ENCODE measurements around the gene PRSS57. TPM values are rescaled to one million over a fixed set of nuclear protein-coding genes. Genes with fewer than 3 reads are reported as not detected.
"Not testable (repeated sequence)": the region's sequence is repeated elsewhere in the genome, so short reads cannot be mapped to it uniquely, and the experiment has no call there.

The PRSS57 gene
- total RNA-seq, 1 donor from 2014 or later, result not detected

DNA sequence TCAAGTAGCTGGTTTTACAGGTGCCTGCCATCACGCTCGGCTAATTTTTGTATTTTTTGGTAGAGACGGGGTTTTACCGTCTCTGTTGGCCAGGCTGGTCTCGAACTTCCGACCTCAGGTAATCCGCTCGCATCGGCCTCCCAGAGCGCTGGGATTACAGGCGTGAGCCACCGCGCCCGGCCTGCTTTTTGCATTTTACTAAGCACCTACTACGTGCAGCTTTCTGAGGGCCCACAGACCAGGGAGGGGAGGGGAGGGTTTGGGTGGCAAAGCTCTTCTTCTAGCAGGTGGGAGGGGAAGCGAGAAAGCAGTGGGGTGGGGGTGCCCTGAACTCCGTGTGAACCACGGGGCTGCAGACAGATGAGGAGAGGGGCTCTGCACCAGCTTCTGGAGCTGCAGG, 28.5 kb upstream of the PRSS57 start:
- no peak for DNase-seq (ENCODE audit: low spot score)
- ATAC-seq, result no peak

DNA sequence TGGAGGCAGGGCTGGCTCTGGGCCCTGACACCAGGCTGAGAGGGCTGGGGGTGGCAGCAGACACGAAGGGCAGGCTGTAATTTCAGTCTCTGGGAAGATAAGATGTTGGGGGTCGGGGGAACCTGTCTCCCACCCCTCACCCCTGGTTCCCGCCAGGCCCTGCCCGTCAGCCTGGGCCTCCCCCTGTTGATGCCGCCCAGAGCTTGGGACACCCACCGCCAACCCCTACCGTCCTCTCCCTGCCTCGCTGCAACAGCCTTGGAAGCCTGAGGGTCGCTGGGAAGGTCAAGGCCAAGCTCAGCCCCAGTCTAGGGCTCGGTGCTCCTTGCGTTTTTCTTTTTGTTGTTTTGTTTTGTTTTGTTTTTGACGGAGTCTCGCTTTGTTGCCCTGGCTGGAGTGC, 28.0 kb upstream of the PRSS57 start:
- ATAC-seq (no peak), DNase-seq (ENCODE audit: low spot score) (no peak)

DNA sequence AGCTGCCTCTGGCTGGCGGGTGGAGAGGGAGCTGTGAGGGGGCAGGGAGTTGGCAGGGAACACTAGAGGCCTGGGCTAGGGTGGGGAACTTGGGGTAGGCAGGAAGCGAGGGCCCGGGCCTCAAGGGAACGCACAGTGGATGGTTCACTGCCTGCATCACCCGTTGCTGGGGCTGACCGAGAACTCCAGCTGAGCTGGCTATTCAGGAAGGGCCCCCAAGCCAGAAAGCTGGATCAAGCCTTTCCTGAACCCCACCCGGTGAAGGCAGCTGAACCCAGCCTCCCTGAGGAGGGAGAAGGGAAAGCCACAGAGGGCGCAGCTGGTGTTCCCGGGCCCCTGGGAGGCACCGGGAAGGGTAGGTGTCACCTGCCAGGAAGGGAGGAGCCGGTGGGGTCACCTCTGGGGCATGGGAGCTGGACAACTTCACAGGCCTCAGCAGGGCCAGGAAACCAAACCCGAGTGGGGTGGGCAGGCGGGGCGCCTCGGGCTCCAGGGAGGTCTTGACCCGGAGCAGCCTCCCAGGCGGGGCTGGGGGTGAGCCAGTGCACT, 27.4 kb upstream of the PRSS57 start:
- DNase-seq (ENCODE audit: low spot score) (no peak), ATAC-seq (peak; percentile 17)

DNA sequence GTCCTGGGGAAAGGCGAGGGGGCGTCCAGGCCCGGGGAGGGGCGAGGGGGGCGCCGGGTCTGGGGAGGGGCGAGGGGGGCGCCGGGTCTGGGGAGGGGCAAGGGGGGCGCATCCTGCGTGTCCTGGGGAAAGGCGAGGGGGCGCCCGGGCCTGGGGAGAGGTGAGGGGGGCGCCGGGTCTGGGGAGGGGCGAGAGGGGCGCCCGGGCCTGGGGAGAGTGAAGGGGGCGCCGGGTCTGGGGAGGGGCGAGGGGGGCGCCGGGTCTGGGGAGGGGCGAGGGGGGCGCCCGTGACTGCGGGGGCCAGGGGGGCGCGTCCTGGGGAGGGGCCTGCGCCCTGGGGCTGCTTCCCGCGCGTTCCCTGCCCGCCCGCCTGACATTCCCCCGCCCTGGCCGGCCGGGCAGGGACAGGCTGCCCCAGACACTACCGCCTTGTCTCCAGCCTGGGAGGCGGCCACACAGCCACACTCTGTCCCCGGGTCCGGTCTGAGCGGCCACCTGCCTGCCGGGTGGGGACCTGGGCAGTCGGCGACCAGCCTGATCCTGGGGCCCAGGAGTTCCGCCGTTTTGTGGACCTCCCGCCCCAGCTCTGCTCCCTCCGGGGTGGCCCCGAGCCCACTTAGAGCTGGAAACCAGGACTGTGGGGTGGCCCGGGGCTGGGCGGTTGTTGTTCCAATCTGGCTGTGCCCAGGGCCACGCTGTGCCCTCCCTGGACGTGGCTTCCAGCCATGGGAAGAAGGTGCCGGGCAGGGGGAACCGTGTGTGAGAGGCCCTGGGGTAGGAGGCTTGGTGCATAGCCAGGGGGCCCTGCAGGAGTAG, 25.3 kb upstream of the PRSS57 start:
- DNase-seq (ENCODE audit: low spot score) (no peak), ATAC-seq (peak; percentile 53)

DNA sequence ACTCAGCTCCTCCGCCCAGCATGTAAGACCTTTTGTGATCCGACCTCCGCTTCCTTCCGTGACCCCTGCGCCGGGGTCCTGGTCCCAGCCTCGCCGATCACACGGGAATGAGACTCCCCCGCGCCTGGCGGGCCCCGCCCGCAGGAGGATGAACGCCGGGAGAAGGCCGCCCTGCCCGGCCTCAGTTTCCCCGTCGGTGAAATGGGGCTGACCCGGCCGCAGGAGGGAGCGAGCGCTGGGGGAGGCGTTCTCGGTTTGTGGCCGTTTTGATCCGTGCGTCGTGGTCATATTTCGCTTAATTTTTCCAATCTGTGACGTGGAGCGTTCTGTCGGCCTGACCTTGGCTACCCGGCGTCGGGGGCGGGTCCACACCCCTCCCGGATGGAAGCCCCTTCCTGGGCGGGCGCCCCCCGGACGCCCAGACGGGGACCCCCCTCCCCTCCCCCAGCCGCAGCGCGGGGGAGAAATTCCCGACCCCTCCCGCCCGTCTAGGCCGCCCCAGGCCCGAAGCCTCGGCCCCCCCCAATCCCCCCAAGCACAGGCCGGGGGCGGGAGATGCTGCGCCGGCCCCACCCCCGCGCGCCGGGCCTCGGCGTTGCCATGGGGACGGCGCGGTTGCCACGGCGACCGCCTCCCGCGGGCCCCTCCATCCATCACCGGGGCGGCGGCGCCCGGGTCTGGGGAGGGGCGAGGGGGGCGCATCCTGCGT, 24.5 kb upstream of the PRSS57 start:
- no peak for ATAC-seq

DNA sequence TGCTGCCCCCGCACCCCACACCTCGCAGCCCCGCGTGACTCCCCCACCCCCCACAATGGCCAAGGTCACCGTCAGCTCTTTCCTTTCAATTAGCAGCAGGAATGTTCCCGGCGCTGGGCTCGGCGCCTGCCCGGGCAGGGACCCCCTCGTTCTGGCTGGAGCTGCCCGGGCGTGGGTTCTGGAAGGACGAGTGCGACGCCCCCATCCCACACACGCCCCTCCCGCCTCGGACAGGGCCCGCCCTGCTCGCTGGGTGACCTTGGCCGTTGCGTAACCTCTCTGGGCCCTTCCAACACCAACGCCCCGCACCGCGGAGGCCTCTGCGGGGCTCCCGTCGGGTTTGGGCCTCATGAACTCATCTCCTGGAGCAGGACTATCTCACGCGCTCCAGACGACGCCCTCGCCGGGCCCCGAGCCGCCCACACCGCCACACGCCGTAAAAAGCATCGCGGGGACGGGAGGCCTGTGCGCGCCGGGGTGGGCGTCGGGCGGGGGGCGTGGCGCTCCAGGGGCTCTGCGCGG, 23.8 kb upstream of the PRSS57 start:
- peak; percentile 40 for ATAC-seq
- no peak for DNase-seq (ENCODE audit: low spot score)

More for the DNA sequence above, 24.5 kb upstream of the PRSS57 start:
- no peak for DNase-seq (ENCODE audit: low spot score)

DNA sequence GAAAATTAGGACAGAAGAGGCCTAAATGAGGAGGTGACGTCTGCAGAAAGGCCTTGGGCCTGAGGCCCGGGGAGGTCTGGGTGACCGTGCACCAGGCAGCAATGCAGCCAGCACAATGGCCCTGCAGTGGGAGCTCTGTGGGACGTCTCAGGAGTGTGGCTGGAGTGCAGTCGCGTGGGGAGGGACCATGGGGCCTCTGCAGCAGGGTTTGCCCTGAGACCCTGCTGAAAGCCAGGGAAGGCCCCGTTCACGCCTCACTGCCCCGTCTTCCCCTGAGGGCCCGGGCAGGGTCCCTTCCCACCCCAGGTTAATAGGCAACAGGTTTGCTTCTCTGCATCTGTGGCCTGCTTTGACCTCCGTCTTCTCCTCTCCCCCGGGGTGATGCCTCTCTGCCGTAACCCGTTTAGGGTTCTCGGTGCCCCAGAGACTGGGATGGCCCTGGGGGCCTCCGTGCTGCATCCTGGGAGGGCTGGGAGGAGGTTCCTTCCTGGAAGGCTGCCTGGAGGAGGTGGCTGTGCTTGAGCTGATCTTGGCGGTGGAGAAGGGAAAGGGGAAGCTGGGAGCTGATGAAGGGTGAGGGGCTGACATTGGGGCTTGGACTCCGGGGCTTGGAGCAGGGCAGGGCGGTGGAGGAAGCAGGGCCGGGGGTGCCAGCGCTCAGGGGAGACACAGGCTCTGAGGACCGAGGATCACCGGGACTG, 23.1 kb upstream of the PRSS57 start:
- DNase-seq (ENCODE audit: low spot score) (no peak), ATAC-seq (peak; percentile 20)

DNA sequence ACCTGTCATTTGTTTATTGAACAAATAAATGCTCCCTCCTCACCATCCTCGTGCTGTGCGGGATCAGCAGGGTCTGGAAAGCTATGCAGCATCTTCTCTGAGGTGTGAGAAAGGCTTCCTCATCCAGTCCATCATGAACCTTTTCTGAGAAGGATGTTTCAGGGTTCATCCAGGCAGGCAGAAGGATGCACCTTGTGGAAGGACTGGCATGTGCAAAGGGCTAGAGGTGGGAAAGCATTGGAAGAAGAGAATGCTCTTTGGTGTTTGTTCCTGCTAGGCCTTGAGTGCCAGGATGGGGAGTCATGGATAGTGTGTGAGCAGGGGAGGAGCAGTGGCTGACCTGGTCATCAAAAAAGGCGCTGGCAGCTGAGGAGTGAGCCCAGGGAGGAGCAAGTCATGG, 20.1 kb upstream of the PRSS57 start:
- no peak for DNase-seq (ENCODE audit: low spot score)
- no peak for ATAC-seq

DNA sequence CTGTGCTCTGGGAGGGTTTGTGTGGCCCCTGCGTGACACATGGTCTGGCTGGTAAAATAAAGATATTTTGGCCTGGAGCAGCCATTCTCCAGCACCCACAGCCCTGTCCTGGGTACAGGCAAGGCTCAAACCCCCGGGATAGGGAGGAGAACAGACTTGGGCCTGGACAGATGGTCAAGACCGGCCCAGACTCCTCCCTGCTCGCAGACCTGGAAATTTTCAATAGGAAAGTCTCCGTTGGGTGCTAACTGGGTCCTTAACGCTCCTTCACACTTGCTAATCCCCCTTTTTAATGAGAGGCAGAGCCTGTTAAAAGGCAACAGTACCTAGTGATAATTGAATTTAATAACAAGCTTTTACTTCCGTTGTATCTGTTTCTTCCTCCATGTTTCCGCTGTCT, 16.0 kb upstream of the PRSS57 start:
- no peak for ATAC-seq
- no peak for DNase-seq (ENCODE audit: low spot score)

DNA sequence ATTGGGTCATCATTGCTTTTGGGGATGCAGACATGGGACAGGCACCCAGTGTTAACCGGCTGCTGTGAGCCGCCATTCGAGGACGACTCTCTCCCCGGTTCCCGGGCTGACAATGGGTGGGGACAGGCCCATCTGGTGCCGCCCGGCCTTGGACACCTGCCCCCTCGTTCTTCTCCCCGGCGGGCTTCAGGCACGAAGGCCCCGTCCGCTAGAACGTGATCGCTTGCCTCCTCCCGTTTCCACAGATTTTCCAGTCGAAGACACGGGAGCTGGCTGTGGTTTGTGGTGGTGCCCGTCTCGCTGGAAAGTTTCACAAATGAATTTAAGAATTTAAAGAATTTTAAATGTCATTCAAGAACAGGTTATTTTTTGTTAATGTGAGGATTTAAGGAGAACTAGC, 15.5 kb upstream of the PRSS57 start:
- DNase-seq (ENCODE audit: low spot score) (no peak), ATAC-seq (no peak)

DNA sequence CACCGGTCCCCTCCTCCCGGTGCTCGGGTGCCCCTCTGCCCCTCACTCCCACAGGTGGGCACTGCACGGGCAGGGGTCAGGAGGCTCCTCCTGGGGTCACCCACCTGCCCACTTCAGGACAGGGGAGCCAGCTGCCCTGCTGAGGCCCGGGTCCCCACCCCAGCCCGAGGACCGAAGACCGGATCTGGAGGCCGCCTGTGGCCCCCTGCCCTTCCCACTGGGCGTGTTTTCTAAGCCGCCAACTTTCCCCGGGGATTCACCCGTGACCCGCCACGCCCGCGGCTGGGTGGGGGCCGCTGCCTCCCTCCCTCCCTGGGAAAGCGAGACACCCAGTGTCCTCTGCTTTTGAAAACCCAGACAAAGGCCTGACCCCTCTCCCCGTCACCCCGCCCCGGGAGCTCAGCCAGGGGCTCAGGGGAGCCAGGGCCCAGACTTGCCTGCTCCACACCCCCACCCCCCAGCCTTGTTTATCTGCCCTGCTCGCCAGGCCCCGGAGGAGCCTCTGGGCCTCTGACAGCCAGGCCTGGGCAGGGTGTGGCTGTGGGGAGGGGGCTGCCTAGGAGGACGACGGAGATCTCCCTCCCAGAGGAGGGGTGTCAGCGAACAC, 14.8 kb upstream of the PRSS57 start:
- ATAC-seq (peak; percentile 7), DNase-seq (ENCODE audit: low spot score) (no peak)

DNA sequence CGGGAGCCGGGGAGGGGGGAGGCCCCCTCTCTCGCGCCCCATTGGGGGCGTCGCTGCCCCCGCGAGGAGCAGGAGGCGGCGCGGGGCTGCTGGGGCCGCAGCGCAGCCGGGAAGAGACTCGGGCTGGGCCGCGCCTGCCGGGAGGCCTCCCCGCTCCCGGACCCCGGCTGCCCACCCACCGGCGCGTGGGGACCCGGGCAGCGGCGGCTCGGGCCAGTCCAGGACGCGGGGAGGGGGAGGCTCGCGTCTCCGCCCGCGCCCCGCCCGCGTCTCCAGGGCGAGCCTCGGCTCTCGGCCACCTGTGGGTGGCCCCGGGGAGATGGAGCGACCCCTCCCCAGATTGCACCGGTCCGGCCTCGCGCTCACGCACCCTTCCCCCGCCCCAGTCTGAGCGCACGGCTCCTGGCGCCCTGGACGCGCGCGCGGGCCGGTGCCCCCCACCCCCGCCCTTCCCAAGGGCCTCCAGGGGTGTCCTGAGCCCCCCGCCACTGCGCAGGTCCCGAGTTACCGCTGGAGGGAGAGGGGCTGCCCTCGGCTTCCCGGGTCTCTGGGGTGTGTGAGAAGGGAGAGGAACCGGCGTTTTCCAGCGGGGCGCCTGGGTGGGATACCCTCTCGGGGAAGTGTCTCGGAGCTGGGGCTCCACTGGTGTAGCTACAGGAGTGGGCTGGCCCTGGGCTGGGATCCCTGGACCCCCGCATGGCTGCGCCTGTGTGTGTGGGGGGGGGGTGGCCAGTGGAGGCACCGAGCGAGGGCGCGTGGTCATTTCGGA, 14.1 kb upstream of the PRSS57 start:
- DNase-seq (ENCODE audit: low spot score), result no peak
- no peak for ATAC-seq

DNA sequence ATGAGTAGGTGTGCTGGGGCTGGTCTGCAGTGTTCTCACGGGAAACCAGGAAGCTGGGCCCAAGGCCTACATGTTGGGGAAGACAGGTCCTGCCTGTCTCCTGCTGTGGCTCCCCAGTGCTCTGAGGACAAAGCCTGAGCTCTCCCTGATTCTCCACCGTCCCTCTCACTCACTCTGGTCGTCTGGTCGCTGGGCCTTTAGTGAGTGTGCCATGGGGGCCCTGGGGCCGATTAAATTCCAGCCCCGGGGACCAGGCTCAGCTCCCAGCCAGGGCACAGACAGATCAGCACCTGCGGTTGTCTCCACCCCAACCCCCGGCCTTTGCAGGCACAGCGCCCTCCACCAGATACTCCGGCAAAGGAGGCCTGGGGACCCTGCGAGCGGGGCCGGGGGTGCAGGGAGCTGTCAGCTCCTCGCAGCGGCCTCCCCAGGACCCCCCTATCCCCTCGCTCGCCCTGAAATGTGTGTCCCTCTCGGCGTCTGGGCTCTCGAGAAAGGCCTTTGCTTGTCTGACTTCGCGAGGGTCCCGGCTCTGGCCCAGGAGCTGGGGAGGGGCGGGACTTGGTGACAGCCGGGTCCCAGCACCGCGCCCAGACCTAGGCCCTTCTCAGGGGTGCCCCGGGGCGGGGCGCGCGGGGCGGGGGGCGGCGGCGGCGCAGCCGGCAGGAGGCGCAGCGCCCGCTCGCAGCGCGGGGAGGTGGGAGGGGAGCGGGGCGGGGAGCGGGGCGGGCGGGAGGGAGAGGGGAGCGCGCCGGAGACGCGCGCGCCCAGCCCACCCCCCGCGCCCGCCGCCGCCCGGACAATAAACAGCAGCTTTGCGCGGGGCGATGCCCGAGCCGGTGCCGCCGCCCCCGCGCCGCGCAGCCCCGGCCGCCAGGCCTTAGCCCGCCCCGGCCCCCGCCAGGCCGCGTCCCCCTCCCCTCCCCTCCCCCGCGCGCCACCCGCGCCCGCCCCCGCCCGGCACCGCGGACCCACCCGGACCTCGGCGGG, 13.2 kb upstream of the PRSS57 start, which contains the start of gene PALM:
PALM (plus strand) TSS at position 782 of the 990 bp plus-strand sequence. CDS start 212 bp downstream, outside the sequence.
- ATAC-seq (no peak), DNase-seq (ENCODE audit: low spot score) (no peak)

DNA sequence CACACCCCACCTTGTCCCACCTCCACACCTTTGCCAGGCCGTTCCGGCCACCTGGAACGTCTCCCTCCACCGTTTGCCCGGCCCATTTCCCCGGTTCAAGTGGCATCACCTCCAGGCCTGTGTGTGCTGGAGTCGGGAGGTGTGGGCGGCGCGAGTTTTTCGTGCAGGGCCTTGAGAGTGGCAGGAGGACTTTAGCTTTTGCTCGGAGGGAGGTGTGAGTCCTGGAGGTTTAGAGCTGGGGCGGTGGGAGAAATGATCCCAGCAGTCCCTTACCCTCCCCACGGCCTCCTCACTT, 9.1 kb upstream of the PRSS57 start:
- ATAC-seq, result no peak
- no peak for DNase-seq (ENCODE audit: low spot score)

DNA sequence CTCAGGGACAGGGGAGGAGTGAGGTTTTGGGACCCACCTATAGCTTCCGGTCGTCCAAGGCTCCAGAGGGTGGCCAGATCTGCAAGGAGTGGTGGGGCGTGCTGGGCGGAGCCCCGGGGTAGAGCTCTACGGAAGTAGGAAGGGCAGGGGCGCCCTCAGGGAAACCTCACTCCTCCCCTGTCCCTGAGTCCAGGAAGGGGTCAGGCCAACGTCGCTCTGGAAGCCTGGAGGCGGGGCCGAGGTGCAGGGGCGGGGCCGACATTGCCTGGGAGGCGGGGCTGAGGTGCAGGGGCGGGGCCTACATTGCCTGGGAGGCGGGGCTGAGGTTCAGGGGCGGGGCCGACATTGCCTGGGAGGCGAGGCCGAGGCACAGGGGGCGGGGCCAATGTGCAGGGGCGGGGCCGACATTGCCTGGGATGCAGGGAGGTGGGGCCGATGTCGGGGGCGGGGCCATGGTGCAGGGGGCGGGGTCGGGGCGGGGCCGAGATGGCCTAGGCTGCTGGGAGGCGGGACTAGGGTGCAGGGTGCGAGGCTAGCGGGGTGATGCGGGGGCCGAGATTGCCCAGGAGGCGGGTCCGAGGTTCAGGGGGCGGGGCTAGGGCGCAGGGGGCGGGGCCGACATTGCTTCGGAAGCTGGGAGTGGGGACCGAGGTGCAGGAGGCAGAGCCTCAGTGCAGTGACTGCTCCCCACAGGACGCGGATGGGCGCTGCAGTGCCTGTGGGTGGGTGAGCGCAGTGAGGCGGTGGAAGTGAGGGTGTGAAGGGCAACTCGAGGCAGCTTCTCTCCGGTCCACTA, 8.6 kb upstream of the PRSS57 start:
- DNase-seq (ENCODE audit: low spot score), result peak; percentile 67
- ATAC-seq, result peak; percentile 78

DNA sequence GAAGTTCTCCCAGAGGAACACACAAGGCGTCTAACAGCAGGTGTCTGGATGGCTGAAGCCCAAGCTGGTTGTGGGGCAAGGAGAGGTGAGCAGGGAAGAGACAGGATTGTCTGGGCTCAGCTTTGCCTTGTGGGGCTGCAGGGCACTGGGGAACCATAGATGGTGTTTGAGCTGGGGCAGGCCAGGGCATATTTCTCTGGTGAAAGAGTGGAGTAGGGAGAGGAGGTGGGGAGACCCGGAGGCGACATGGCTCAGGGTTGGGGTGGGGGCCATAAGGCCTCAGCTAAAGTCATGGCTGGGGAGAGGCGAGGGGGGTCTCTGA, 8.0 kb upstream of the PRSS57 start:
- DNase-seq (ENCODE audit: low spot score) (no peak), ATAC-seq (no peak)

DNA sequence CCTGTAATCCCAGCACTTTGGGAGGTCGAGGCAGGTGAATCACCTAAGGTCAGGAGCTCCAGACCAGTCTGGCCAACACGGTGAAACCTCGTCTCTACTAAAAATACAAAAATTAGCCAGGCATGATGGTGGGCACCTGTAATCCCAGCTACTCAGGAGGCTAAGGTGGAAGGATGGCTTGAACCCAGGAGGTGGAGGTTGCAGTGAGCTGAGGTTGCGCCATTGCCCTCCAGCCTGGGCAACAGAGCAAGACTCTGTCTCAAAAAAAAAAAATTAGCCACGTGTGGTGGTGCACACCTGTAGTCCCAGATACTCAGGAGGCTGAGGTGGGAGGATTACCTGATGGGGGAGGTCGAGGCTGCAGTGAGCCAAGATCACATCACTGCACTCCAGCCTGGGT, 7.6 kb upstream of the PRSS57 start:
- not testable (repeated sequence) for DNase-seq (ENCODE audit: low spot score); ATAC-seq

DNA sequence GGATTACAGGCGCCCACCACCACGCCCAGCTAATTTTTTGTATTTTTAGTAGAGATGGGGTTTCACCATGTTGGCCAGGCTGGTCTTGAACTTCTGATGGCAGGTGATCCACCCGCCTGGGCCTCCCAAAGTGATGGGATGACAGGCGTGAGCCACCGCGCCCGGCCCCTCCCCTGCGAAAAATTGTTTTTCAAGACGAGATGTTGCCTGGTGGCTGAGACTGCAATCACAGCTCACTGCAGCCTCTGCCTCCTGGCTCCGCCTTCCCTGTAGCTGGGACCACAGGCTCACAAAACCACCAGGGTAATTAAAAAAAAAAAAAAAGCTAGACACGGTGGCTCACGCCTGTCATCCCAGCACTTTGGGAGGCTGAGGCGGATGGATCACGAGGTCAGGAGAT, 4.6 kb upstream of the PRSS57 start:
- not testable (repeated sequence) for DNase-seq (ENCODE audit: low spot score)

More for the DNA sequence above, 4.6 kb upstream of the PRSS57 start:
- not testable (repeated sequence) for ATAC-seq
